ENCODE results near the gene SLC25A25. TPM values are rescaled to one million over a fixed set of nuclear protein-coding genes. Genes with fewer than 3 reads are reported as not detected.
"Not testable (repeated sequence)": the region's sequence is repeated elsewhere in the genome, so short reads cannot be mapped to it uniquely, and the experiment has no call there.

SLC25A25 gene
- 9.7 and 10.0 TPM in 2 replicates for total RNA-seq
- long read RNA-seq, transcript SLC25A25-201 (10 exons, 3,474 nt) = major isoform, 7 of 13 reads
- long read RNA-seq, partial matches to known transcripts = 2 of 13 reads
- long read RNA-seq, other reads (novel, unspliced or antisense) = 2 of 13 reads

- no peaks in the 10 kb centered on the region for H3K9me3 Mint-ChIP-seq (ENCODE audit: low read depth)
- peak; percentile 100 for DNase-seq (ENCODE audit: low spot score, unreplicated experiment)
- H3K36me3 Mint-ChIP-seq (ENCODE audit: insufficient read depth) = peaks cover 3% of the 10 kb centered on the region
- TF ChIP-seq CTCF (IDR thresholded peaks at IDR 0.05; ENCODE audit: unreplicated experiment) = no peak
- peak within 1 kb of the TSS; percentile 75 for H3K4me3 Mint-ChIP-seq (ENCODE audit: low read depth)
- H3K27me3 Mint-ChIP-seq = peaks cover 2% of the 10 kb centered on the region
- peak within 1 kb of the TSS; percentile 67 for H3K27ac Mint-ChIP-seq
- H3K4me1 Mint-ChIP-seq (ENCODE audit: low read depth) = peaks cover 25% of the 10 kb centered on the region
Measured at GRCh38 chr9:128067645-128068385, at the start of gene SLC25A25. Gene SLC25A25 (plus strand): TSS chr9:128068232. CDS start chr9:128068320, 88 bp downstream.

DNA sequence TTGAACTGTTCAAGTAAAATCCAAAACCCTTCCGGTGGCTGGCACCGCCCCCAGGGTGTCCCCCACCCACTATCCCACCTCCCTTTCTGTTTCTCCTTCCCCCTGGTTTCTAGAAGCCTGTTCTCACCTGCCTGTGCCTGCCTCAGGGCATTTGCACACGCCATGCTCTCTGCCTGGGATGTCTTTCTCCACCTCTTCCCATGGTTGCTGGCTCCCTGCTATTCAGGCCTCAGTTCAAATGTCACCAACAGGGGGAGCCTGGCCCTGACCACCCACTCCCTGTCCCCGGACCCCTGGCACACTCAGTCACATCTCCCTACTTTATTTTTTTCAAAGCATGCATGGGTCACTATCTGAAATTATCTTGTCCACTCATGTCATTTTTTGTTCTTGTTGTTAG is 47.3 kb upstream of the SLC25A25 start:
- Mint-ChIP-seq H3K4me3 (ENCODE audit: low read depth) (no peak overlapping the region), H3K27me3 (no peaks in the 10 kb centered on the region), H3K9me3 (ENCODE audit: low read depth) (no peaks in the 10 kb centered on the region), H3K36me3 (ENCODE audit: insufficient read depth) (no peaks in the 10 kb centered on the region), H3K27ac (no peak overlapping the region), H3K4me1 (ENCODE audit: low read depth) (no peaks in the 10 kb centered on the region)
- no peak for DNase-seq (ENCODE audit: low spot score, unreplicated experiment)
- peak; percentile 39 for TF ChIP-seq CTCF (IDR thresholded peaks at IDR 0.05; ENCODE audit: unreplicated experiment)

DNA sequence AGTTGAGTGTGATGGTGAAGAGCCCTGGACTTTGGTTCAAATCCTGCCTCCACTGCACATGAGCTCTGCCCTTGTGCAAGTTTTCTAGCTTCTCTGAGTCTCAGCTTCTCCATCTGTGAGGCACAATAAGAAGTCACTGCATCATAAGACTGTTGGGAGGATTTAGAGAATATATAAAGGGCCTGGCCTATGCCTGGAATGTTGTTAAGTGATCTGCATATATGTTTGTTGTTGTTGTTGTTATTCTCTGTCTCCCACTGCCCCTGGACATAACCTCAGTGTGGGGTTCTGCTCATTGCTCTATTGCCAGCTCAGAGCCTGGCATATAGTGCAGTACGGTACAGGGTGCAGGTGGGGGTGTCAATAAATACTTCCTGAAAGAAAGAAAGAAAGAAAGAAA is 46.9 kb upstream of the SLC25A25 start:
- Mint-ChIP-seq H3K9me3 (ENCODE audit: low read depth) (no peaks in the 10 kb centered on the region), H3K27me3 (no peaks in the 10 kb centered on the region), H3K27ac (no peak overlapping the region), H3K36me3 (ENCODE audit: insufficient read depth) (no peaks in the 10 kb centered on the region), H3K4me3 (ENCODE audit: low read depth) (no peak overlapping the region), H3K4me1 (ENCODE audit: low read depth) (no peaks in the 10 kb centered on the region)
- TF ChIP-seq CTCF (IDR thresholded peaks at IDR 0.05; ENCODE audit: unreplicated experiment) = no peak
- no peak for DNase-seq (ENCODE audit: low spot score, unreplicated experiment)

DNA sequence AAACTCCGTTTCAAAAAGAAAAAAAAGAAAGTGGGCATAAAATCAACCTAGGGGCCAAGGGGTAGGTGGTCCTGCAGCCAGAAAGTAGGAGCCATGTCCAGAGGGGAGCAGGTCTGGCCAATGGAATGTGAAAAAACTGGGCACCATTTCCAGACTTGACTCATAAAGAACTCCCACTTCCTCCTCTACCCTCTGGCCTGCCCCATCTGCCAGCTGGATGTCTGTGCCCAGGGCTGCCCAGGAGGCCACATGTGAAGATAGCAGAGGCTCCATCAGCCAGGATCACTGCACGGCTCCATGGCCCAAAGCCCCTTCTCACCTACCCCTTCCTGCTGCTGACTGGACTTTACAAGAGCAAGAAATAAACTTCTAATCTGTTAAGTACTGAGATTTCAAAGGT is 45.1 kb upstream of the SLC25A25 start:
- Mint-ChIP-seq H3K9me3 (ENCODE audit: low read depth) (no peaks in the 10 kb centered on the region), H3K4me1 (ENCODE audit: low read depth) (no peaks in the 10 kb centered on the region), H3K36me3 (ENCODE audit: insufficient read depth) (no peaks in the 10 kb centered on the region), H3K4me3 (ENCODE audit: low read depth) (no peak overlapping the region), H3K27me3 (no peaks in the 10 kb centered on the region), H3K27ac (no peak overlapping the region)
- TF ChIP-seq CTCF (IDR thresholded peaks at IDR 0.05; ENCODE audit: unreplicated experiment) = no peak
- DNase-seq (ENCODE audit: low spot score, unreplicated experiment) = no peak

DNA sequence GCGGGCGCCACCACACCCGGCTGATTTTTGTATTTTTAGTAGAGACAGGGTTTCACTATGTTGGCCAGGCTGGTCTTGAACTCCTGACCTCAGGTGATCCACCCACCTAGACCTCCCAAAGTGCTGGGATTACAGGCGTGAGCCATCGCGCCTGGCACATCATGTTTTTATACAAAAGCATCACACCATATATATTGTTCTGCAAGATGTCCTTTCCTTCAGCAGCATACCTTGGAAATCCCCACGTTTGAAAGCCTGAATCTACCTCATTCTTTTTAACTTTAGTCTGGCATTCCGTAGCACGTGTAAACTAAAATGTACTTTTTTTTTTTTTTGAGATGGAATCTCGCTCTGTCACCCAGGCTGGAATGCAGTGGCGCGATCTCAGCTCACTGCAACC is 44.4 kb upstream of the SLC25A25 start:
- H3K9me3 Mint-ChIP-seq (ENCODE audit: low read depth); H3K4me3 Mint-ChIP-seq (ENCODE audit: low read depth); H3K27me3 Mint-ChIP-seq; H3K4me1 Mint-ChIP-seq (ENCODE audit: low read depth); H3K27ac Mint-ChIP-seq; H3K36me3 Mint-ChIP-seq (ENCODE audit: insufficient read depth); DNase-seq (ENCODE audit: low spot score, unreplicated experiment): not testable (repeated sequence)
